Measurements from ENCODE around the gene MFSD1. TPM values are rescaled to one million over a fixed set of nuclear protein-coding genes. Genes with fewer than 3 reads are reported as not detected.

The MFSD1 gene
- total and polyA plus RNA-seq, 2 of the 8 experiments (the other 6 are each of a cell fraction or from before 2014, with no cell fraction given): 9.3 to 11.5 TPM

DNA sequence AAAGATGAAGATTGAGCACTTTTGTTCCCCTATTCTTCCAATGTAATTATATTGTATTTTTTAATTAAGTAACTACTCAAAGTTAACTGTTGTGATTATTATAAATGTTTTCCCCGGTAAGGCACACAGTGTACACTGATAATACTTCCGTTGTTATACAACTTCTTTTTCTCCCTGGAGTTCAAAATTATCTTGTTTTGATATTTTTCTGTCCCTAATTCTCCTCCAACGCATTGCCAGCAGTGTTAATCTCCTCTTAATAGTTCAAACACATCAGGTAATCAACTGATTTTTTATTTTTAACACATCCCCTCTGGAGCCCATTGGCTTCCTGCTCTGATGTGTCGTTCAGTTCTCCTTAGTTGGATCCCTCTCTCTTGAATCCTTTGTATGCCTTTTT, 32.3 kb upstream of the MFSD1 start (continued):
- TF ChIP-seq SIN3A (conservative IDR thresholded peaks at IDR 0.05 in 1 of 2, IDR thresholded peaks at IDR 0.05 in 1 of 2; ENCODE audit: low read depth in 1 of 2, low read length in 2 of 2) (no peak), GTF2F1 (IDR thresholded peaks at IDR 0.05; ENCODE audit: borderline replicate concordance, low read depth, low read length) (no peak), SIX5 (IDR thresholded peaks at IDR 0.05; ENCODE audit: low read depth, low read length) (no peak), HDAC6 (IDR thresholded peaks at IDR 0.05; ENCODE audit: low read depth, low read length) (no peak), EGR1 (IDR thresholded peaks at IDR 0.05; ENCODE audit: borderline replicate concordance, low read depth, low read length) (no peak), CTBP2 (IDR thresholded peaks at IDR 0.05; ENCODE audit: borderline replicate concordance, insufficient read depth, insufficient read length, low read length) (no peak)

All from H1 (cell line).